Gastroesophageal sphincter (tissue), 3 donors: ENCODE data around the gene MYH8.

Experiments used
- EP300 ChIP-seq: sonication (generic); formaldehyde crosslinking; IDR thresholded peaks from one replicate; pipeline ENCODE4 v1.6.1; 2017; ENCODE audit warnings: antibody characterized with exemption, mild to moderate bottlenecking
- POLR2A ChIP-seq, 2 donors: fragments of 450-650 bp; IDR thresholded peaks; one replicate each; pipeline ENCODE4 v1.6.1; 2017; ENCODE audit warnings: antibody characterized with exemption in 2 of 2, mild to moderate bottlenecking in 2 of 2, moderate library complexity in 1 of 2
- POLR2AphosphoS5 ChIP-seq: sonication (generic); formaldehyde crosslinking; IDR thresholded peaks from one replicate; pipeline ENCODE4 v1.6.1; 2017; ENCODE audit warnings: antibody characterized with exemption
- TF ChIP-seq, protein P1 (sequence below), 4 experiments: fragments of 200-600 bp in 2 of 4; fragments of 450-650 bp in 2 of 4; sonication (generic) in 1 of 4; IDR thresholded peaks; one replicate each; pipeline ENCODE4 v1.5.1; 2017 to 2019; ENCODE audit warnings: antibody characterized with exemption in 4 of 4, mild to moderate bottlenecking in 2 of 4, moderate library complexity in 2 of 4

DNA sequence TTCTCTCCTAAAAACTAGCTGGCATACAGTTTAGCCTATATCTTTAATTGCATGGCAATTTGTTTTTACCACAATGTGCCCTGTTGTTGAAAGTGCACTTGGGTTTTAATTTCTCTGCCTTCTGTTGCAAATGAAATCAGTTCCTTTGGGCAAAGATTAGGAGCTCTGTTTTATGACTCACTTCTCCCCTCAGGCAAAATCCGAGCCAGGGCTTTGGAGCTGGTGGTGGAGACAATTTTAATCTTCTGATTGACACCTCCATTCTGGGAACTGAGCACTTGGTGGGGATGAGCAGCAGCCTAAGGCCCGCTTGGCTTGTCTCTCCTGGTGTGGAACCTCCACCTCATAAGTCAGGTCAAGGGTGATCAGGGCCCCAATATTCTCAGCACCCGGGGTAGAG lies 13.3 kb upstream of the MYH8 start:
- no peak for TF ChIP-seq POLR2A (IDR thresholded peaks at IDR 0.05)
- TF ChIP-seq, protein P1, sequence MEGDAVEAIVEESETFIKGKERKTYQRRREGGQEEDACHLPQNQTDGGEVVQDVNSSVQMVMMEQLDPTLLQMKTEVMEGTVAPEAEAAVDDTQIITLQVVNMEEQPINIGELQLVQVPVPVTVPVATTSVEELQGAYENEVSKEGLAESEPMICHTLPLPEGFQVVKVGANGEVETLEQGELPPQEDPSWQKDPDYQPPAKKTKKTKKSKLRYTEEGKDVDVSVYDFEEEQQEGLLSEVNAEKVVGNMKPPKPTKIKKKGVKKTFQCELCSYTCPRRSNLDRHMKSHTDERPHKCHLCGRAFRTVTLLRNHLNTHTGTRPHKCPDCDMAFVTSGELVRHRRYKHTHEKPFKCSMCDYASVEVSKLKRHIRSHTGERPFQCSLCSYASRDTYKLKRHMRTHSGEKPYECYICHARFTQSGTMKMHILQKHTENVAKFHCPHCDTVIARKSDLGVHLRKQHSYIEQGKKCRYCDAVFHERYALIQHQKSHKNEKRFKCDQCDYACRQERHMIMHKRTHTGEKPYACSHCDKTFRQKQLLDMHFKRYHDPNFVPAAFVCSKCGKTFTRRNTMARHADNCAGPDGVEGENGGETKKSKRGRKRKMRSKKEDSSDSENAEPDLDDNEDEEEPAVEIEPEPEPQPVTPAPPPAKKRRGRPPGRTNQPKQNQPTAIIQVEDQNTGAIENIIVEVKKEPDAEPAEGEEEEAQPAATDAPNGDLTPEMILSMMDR (IDR thresholded peaks at IDR 0.05), result no peak
- TF ChIP-seq POLR2AphosphoS5, result no peak
- no peak for TF ChIP-seq EP300
